HCT116 (cell line): Measurements from ENCODE around the gene ARNT2. TPM values are rescaled to one million over a fixed set of nuclear protein-coding genes. Genes with fewer than 3 reads are reported as not detected.

ENCODE experiments used
- ATAC-seq: fragments of 200-7000 bp; cut with Tn5 transposase; 2 replicates; pipeline ENCODE4 v1.9.1; 2020; ENCODE audit warnings: mild to moderate bottlenecking, moderate library complexity
- BruUV-seq: library from RNA; stranded (reverse); fragments of 400-500 nt; replicated peaks from 2 replicates; lab custom pipeline; 2021; lab: Mats Ljungman, UMichigan
- CTCF ChIA-PET: fragments of 300-600 bp; sonication (Branson Sonifier 250); formaldehyde crosslinking; loops from one replicate; lab custom pipeline; 2021; ENCODE audit warnings: antibody characterized with exemption; lab: Charles Lee
- POLR2A ChIA-PET: fragments of 300-600, 350-600 bp; sonication (Branson Sonifier 250); formaldehyde crosslinking; loops from one replicate; lab custom pipeline; 2021; ENCODE audit warnings: antibody characterized with exemption; lab: Charles Lee
- RAD21 ChIA-PET, 2 experiments: fragments of 300-600 bp; sonication (Branson Sonifier 250); formaldehyde crosslinking; loops; one replicate each; lab custom pipeline; 2023; ENCODE audit warnings: low total read pairs in 2 of 2; ENCODE audit not compliant: uncharacterized antibody in 2 of 2, unreplicated experiment in 2 of 2, low non-redundant PET in 1 of 2; lab: Charles Lee
- DNase-seq: peaks from one replicate; pipeline ENCODE4 v3.0.0-alpha.2; 2010; ENCODE audit warnings: low read depth, low spot score
- H2AFZ ChIP-seq: fragments of 200-600 bp; shearing (Covaris generic), sonication (generic); 2 replicates; pipeline ENCODE4 v1.6.1; 2017; ENCODE audit warnings: low read depth, mixed run types, mixed read lengths, antibody characterized with exemption, low read length; ENCODE audit not compliant: poor library complexity, severe bottlenecking
- H3K27ac ChIP-seq: 2 replicates; pipeline ENCODE4 v1.5.1; 2012; ENCODE audit warnings: low read depth, low read length
- H3K27me3 ChIP-seq: fragments of 200-600 bp; sonication (generic); 2 replicates; pipeline ENCODE4 v1.6.1; 2016; ENCODE audit warnings: mixed run types, low read length, mixed read lengths; ENCODE audit not compliant: insufficient read depth
- H3K36me3 ChIP-seq, 2 experiments: fragments of 200-500 bp in 1 of 2; fragments of 200-600 bp in 1 of 2; sonication (Bioruptor generic) in 1 of 2; sonication (generic) in 1 of 2; 2 replicates each; pipeline versions ENCODE4 v1.5.1 to v1.6.1; 2014 to 2016; ENCODE audit warnings: low read length in 2 of 2, inconsistent platforms in 1 of 2, mixed read lengths in 1 of 2, mixed run types in 1 of 2; ENCODE audit not compliant: insufficient read depth in 2 of 2, control insufficient read depth in 1 of 2
- H3K4me1 ChIP-seq, 2 experiments: fragments of 200-600 bp in 1 of 2; sonication (generic) in 1 of 2; 2 replicates each; pipeline versions ENCODE4 v1.5.1 to v1.6.1; 2012 to 2017; ENCODE audit warnings: low read length in 2 of 2, inconsistent platforms in 1 of 2, mild to moderate bottlenecking in 1 of 2, mixed read lengths in 1 of 2, mixed run types in 1 of 2, moderate library complexity in 1 of 2; ENCODE audit not compliant: insufficient read depth in 2 of 2, control insufficient read depth in 1 of 2
- H3K4me2 ChIP-seq: fragments of 200-600 bp; sonication (generic); 2 replicates; pipeline ENCODE4 v1.6.1; 2017; ENCODE audit warnings: mixed run types, low read length, mixed read lengths
- H3K4me3 ChIP-seq, 2 experiments: fragments of 200-600 bp in 1 of 2; sonication (generic) in 1 of 2; replicated peaks in 1 of 2; 2 replicates each; pipeline ENCODE4 v1.5.1; 2011 to 2016; ENCODE audit warnings: low read length in 2 of 2, control low read depth in 1 of 2, low read depth in 1 of 2, mild to moderate bottlenecking in 1 of 2, mixed read lengths in 1 of 2, mixed run types in 1 of 2
- H3K79me2 ChIP-seq: fragments of 200-600 bp; sonication (generic); 2 replicates; pipeline ENCODE4 v1.6.1; 2017; ENCODE audit warnings: mild to moderate bottlenecking, mixed run types, low read length, moderate library complexity, mixed read lengths; ENCODE audit not compliant: insufficient read depth
- H3K9ac ChIP-seq: fragments of 200-600 bp; sonication (generic); 2 replicates; pipeline ENCODE4 v1.6.1; 2016; ENCODE audit warnings: low read length, mixed read lengths
- H3K9me2 ChIP-seq: fragments of 200-600 bp; sonication (generic), shearing (Covaris generic); 2 replicates; pipeline ENCODE4 v1.6.1; 2017; ENCODE audit warnings: mixed run types, mild to moderate bottlenecking, moderate library complexity; ENCODE audit not compliant: insufficient read depth
- H3K9me3 ChIP-seq, 2 experiments: fragments of 200-500 bp in 1 of 2; fragments of 200-600 bp in 1 of 2; sonication (Bioruptor generic) in 1 of 2; sonication (generic) in 1 of 2; 2 replicates each; pipeline ENCODE4 v1.6.1; 2014 to 2017; ENCODE audit warnings: low read length in 2 of 2, mixed read lengths in 2 of 2, inconsistent platforms in 1 of 2, low read depth in 1 of 2, mild to moderate bottlenecking in 1 of 2, mixed run types in 1 of 2, moderate library complexity in 1 of 2; ENCODE audit not compliant: control insufficient read depth in 1 of 2, insufficient read depth in 1 of 2
- H4K20me1 ChIP-seq: fragments of 200-600 bp; sonication (generic), shearing (Covaris generic); 2 replicates; pipeline ENCODE4 v1.6.1; 2017; ENCODE audit warnings: mixed run types, mild to moderate bottlenecking, moderate library complexity; ENCODE audit not compliant: insufficient read depth
- CBX3 ChIP-seq: IDR thresholded peaks from 2 replicates; pipeline ENCODE4 v1.6.1; 2012; ENCODE audit warnings: low read depth
- CEBPB ChIP-seq: IDR thresholded peaks from 2 replicates; pipeline ENCODE4 v1.6.1; 2012; ENCODE audit warnings: low read depth
- EGR1 ChIP-seq: IDR thresholded peaks from 2 replicates; pipeline ENCODE4 v1.6.1; 2012; ENCODE audit warnings: low read depth
- ELF1 ChIP-seq: IDR thresholded peaks from 2 replicates; pipeline ENCODE4 v1.6.1; 2012; ENCODE audit warnings: low read depth, borderline replicate concordance
- FOSL1 ChIP-seq: IDR thresholded peaks from 2 replicates; pipeline ENCODE4 v1.6.1; 2012; ENCODE audit warnings: low read depth
- JUND ChIP-seq: IDR thresholded peaks from 2 replicates; pipeline ENCODE4 v1.6.1; 2012
- POLR2A ChIP-seq: IDR thresholded peaks from 2 replicates; pipeline ENCODE4 v1.7.0; 2011; ENCODE audit warnings: borderline replicate concordance; ENCODE audit not compliant: insufficient read depth, insufficient read length; ENCODE audit errors: extremely low read depth
- POLR2AphosphoS5 ChIP-seq: IDR thresholded peaks from 2 replicates; pipeline ENCODE4 v1.6.1; 2011; ENCODE audit warnings: mild to moderate bottlenecking, low read depth, low read length, moderate library complexity
- RAD21 ChIP-seq: IDR thresholded peaks from 2 replicates; pipeline ENCODE4 v1.6.1; 2012; ENCODE audit warnings: low read depth, mild to moderate bottlenecking
- REST ChIP-seq: IDR thresholded peaks from 2 replicates; pipeline ENCODE4 v1.6.1; 2012; ENCODE audit warnings: low read depth
- SIN3A ChIP-seq: IDR thresholded peaks from 2 replicates; pipeline ENCODE4 v1.6.1; 2012; ENCODE audit warnings: low read depth
- SP1 ChIP-seq: IDR thresholded peaks from 2 replicates; pipeline ENCODE4 v1.6.1; 2012; ENCODE audit warnings: low read depth
- SRF ChIP-seq: IDR thresholded peaks from 2 replicates; pipeline ENCODE4 v1.6.1; 2012; ENCODE audit warnings: low read depth
- TCF7L2 ChIP-seq: IDR thresholded peaks from 2 replicates; pipeline ENCODE4 v1.7.0; 2011; ENCODE audit warnings: borderline replicate concordance, inconsistent platforms; ENCODE audit not compliant: insufficient read depth, insufficient read length; ENCODE audit errors: extremely low read depth
- YY1 ChIP-seq: IDR thresholded peaks from 2 replicates; pipeline ENCODE4 v1.6.1; 2011; ENCODE audit warnings: low read length, low read depth, moderate library complexity, mild to moderate bottlenecking; ENCODE audit not compliant: insufficient replicate concordance; ENCODE audit errors: extremely low read depth
- ZBTB33 ChIP-seq: IDR thresholded peaks from 2 replicates; pipeline ENCODE4 v1.6.1; 2011; ENCODE audit warnings: mild to moderate bottlenecking, low read length, moderate library complexity; ENCODE audit not compliant: insufficient replicate concordance; ENCODE audit errors: extremely low read depth
- ZFX ChIP-seq: fragments of 450-650 bp; IDR thresholded peaks from 2 replicates; pipeline ENCODE4 v1.6.1; 2017
- intact Hi-C: fragments of 100-400 bp; cut with micrococcal nuclease; formaldehyde crosslinking; loops from 2 replicates; pipeline ENCODE4 v1.10.0; 2022
- total RNA-seq: library from RNA; stranded (reverse); gene quantifications from one replicate; pipeline ENCODE4 v1.2.1, GENCODE V29; 2021; ENCODE audit not compliant: unreplicated experiment
- TF ChIP-seq, protein P1 (sequence below): IDR thresholded peaks from 2 replicates; pipeline ENCODE4 v1.6.1; 2012
- TF ChIP-seq, protein P2 (sequence below), 3 experiments: fragments of 200-600 bp in 1 of 3; sonication (generic) in 1 of 3; IDR thresholded peaks in 2 of 3; conservative IDR thresholded peaks in 1 of 3; 2 replicates each; pipeline ENCODE4 v1.5.1; 2012 to 2017; ENCODE audit warnings: low read depth in 2 of 3, low read length in 2 of 3, antibody characterized with exemption in 1 of 3, borderline replicate concordance in 1 of 3, control low read depth in 1 of 3, mild to moderate bottlenecking in 1 of 3, mixed read lengths in 1 of 3, mixed run types in 1 of 3, moderate library complexity in 1 of 3; ENCODE audit not compliant: insufficient read depth in 1 of 3

Gene ARNT2
- total RNA-seq, 1 experiment from 2014 or later: 3.0 TPM

GRCh38 chr15:80468796-80469195, 64.6 kb downstream of the ARNT2 start (continued):
- TF ChIP-seq POLR2AphosphoS5 (no peak), EGR1 (no peak), FOSL1 (no peak), SRF (no peak)

DNA sequence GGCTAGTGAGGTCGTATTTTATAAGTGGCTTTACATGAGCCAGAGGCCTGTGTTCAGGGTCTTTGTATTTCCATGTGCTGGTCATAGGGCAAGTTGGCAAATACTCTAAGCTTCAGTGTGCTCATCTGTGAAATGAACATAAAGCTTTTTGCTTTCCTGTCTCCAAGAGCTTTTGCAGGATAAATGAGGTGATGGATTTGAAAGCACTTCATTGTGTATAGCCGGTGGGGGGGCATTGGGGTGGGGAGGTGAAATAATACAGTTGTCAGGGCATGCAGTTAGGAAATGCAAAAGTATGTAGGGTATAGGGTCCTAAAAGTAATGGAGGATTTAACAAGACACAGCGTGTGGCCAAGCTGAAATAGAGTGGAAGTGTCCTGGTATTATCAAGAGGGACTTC, 67.7 kb downstream of the ARNT2 start:
- CTCF ChIA-PET: no interaction called here
- no peak overlapping the region for H3K4me2 ChIP-seq

More for the DNA sequence above, 67.7 kb downstream of the ARNT2 start:
- Histone ChIP-seq H3K27me3 (no peaks in the 10 kb centered on the region), H3K27ac (no peak overlapping the region), H3K9me3 (no peaks in the 10 kb centered on the region), H3K4me1 (no peaks in the 10 kb centered on the region), H4K20me1 (no peaks in the 10 kb centered on the region), H3K4me3 (no peak overlapping the region), H2AFZ (no peak overlapping the region), H3K9ac (no peak overlapping the region), H3K79me2 (no peaks in the 10 kb centered on the region), H3K9me2 (no peaks in the 10 kb centered on the region), H3K36me3 (no peaks in the 10 kb centered on the region; a peak in 1 of 4 replicates)
- BruUV-seq: no TSS peak
- DNase-seq (no peak), ATAC-seq (no peak)
- TF ChIP-seq FOSL1 (no peak), REST (no peak), ELF1 (no peak), SP1 (no peak), POLR2AphosphoS5 (no peak), ZBTB33 (no peak), EGR1 (no peak), CEBPB (no peak), TCF7L2 (no peak), ZFX (no peak), SRF (no peak), SIN3A (no peak), CBX3 (no peak), RAD21 (no peak), JUND (no peak), POLR2A (no peak), YY1 (no peak)
- TF ChIP-seq, protein P1, sequence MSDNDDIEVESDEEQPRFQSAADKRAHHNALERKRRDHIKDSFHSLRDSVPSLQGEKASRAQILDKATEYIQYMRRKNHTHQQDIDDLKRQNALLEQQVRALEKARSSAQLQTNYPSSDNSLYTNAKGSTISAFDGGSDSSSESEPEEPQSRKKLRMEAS: no peak
- TF ChIP-seq, protein P2, sequence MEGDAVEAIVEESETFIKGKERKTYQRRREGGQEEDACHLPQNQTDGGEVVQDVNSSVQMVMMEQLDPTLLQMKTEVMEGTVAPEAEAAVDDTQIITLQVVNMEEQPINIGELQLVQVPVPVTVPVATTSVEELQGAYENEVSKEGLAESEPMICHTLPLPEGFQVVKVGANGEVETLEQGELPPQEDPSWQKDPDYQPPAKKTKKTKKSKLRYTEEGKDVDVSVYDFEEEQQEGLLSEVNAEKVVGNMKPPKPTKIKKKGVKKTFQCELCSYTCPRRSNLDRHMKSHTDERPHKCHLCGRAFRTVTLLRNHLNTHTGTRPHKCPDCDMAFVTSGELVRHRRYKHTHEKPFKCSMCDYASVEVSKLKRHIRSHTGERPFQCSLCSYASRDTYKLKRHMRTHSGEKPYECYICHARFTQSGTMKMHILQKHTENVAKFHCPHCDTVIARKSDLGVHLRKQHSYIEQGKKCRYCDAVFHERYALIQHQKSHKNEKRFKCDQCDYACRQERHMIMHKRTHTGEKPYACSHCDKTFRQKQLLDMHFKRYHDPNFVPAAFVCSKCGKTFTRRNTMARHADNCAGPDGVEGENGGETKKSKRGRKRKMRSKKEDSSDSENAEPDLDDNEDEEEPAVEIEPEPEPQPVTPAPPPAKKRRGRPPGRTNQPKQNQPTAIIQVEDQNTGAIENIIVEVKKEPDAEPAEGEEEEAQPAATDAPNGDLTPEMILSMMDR (IDR thresholded peaks at IDR 0.05 in 2 of 3, conservative IDR thresholded peaks at IDR 0.05 in 1 of 3; ENCODE audit: borderline replicate concordance in 1 of 3, insufficient read depth in 1 of 3, low read depth in 2 of 3, low read length in 2 of 3): no peak
- intact Hi-C loops: no loop called here
- RAD21 ChIA-PET: no interaction called here
- POLR2A ChIA-PET: no interaction called here
